ENCODE results near the gene FAM184B.

GRCh38 chr4:17778431-17778830 is 3.0 kb downstream of the FAM184B start:
- TF ChIP-seq POLR2AphosphoS5 (IDR thresholded peaks at IDR 0.05; ENCODE audit: insufficient read depth in 1 of 2, low read depth in 1 of 2) (no peak), POLR2A (IDR thresholded peaks at IDR 0.05) (no peak)
- TF ChIP-seq, protein P1, sequence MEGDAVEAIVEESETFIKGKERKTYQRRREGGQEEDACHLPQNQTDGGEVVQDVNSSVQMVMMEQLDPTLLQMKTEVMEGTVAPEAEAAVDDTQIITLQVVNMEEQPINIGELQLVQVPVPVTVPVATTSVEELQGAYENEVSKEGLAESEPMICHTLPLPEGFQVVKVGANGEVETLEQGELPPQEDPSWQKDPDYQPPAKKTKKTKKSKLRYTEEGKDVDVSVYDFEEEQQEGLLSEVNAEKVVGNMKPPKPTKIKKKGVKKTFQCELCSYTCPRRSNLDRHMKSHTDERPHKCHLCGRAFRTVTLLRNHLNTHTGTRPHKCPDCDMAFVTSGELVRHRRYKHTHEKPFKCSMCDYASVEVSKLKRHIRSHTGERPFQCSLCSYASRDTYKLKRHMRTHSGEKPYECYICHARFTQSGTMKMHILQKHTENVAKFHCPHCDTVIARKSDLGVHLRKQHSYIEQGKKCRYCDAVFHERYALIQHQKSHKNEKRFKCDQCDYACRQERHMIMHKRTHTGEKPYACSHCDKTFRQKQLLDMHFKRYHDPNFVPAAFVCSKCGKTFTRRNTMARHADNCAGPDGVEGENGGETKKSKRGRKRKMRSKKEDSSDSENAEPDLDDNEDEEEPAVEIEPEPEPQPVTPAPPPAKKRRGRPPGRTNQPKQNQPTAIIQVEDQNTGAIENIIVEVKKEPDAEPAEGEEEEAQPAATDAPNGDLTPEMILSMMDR (IDR thresholded peaks at IDR 0.05) = no peak

Measured in vagina (tissue), 2 donors.